Measurements from ENCODE around the gene TBX10. TPM values are rescaled to one million over a fixed set of nuclear protein-coding genes. Genes with fewer than 3 reads are reported as not detected.
"Not testable (repeated sequence)": the region's sequence is repeated elsewhere in the genome, so short reads cannot be mapped to it uniquely, and the experiment has no call there.

The TBX10 gene
- total and polyA plus RNA-seq, 2 experiments from 2014 or later = not detected

DNA sequence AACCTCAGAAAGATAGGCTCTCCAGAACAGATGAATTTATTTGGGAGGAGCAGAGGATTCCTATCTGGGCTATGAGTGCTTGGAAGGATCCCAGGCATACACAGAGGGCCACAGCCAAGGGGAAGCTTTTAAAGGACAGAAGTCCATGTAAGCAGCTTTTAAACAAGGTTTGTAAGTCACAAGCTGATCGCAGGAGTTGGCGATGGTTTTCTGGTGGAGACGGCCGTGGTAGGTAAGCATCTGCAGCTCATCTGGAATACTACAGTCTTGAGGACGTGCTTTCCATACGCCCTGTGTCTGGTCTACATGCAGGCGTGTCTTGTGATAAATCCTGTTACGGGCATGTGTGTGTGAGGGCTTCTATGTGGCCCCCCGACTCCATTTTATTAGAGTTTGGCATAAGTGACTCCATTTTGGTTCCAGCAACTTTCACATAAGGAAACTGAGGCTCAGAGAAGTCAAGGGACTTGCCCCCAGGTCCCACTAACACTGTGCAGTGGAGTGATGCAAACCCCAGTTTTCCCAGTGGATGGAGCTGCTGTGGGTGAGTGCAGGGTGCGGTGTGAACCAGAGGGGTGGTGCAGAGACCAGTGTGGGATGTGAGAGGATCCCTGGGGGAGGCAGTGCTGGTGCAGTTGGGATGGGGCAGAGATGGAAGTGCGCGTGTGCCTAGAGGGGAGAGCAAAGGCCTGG lies 22.7 kb upstream of the TBX10 start:
- Histone ChIP-seq H2AFZ (no peak overlapping the region), H3K27me3 (replicated peaks; ENCODE audit: insufficient read depth) (peaks cover 15% of the 10 kb centered on the region), H4K20me1 (ENCODE audit: insufficient read depth) (no peaks in the 10 kb centered on the region), H3K4me2 (ENCODE audit: unreplicated experiment) (no peak overlapping the region), H3K9ac (no peak overlapping the region), H3K9me3 (ENCODE audit: low read depth) (no peaks in the 10 kb centered on the region), H3F3A (ENCODE audit: insufficient read depth) (peaks cover 5% of the 10 kb centered on the region), H3K4me3 (no peak overlapping the region), H3K4me1 (ENCODE audit: insufficient read depth) (0 out of 2 replicates have a peak, but pooled peaks cover 4% of the 10 kb centered on the region), H3K79me2 (ENCODE audit: insufficient read depth) (no peaks in the 10 kb centered on the region), H3K27ac (no peak overlapping the region), H3K36me3 (ENCODE audit: low read depth) (no peaks in the 10 kb centered on the region), H3K9me2 (ENCODE audit: insufficient read depth) (no peaks in the 10 kb centered on the region)
- no peak for DNase-seq
- WGBS, 2 experiments (ENCODE audit: low coverage in 1 of 2, low lambda C conversion rate in 2 of 2, missing lambda C conversion rate in 2 of 2) = 41 to 43% methylated on average over 12 of the region's 12 CpGs
- no peak for TF ChIP-seq EZH2 (IDR thresholded peaks at IDR 0.05; ENCODE audit: insufficient read depth, poor library complexity, severe bottlenecking)
- in situ Hi-C loops (cut with MboI) = no loop called here

DNA sequence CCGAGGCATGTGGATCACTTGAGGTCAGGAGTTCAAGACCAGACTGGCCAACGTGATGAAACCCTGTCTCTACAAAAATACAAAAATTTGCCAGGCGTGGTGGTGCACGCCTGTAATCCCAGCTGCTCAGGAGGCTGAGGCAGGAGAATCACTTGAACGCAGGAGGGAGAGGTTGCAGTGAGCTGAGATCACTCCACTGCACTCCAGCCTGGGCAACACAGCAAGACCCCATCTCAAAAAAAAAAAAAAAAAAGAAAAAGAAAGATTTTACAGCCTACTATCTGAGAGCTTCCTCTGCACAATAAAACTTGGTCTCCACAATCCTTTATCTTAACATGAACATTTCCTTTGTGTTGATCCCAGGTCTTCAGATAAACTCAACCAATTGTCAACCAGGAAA lies 21.2 kb upstream of the TBX10 start:
- WGBS, 2 experiments (ENCODE audit: low coverage in 1 of 2, low lambda C conversion rate in 2 of 2, missing lambda C conversion rate in 2 of 2) = 34 to 36% methylated on average over 5 of the region's 5 CpGs
- H3K9me2 ChIP-seq (ENCODE audit: insufficient read depth) = not testable (repeated sequence)

DNA sequence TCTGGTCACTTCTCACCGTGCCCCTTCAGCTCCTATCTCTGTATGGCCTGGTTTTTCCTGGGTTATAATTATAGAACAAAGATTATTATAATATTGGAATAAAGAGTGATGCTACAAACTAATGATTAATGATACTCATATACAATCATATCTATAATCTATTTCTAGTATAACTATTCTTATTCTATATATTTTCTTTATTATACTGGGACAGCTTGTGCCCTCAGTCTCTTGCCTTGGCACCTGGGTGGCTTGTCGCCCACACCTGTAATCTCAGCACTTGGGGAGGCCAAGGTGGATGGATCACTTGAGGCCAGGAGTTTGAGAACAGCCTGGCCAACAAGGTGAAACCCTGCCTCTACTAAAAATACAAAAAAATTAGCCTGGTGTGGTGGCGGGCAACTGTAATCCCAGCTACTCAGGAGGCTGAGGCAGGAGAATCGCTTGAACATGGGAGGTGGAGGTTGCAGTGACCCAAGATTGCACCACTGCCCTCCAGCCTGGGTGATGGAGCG lies 20.1 kb upstream of the TBX10 start:
- DNase-seq; H3K4me2 ChIP-seq (ENCODE audit: unreplicated experiment); H3K4me1 ChIP-seq (ENCODE audit: insufficient read depth); H4K20me1 ChIP-seq (ENCODE audit: insufficient read depth); H3F3A ChIP-seq (ENCODE audit: insufficient read depth); H3K36me3 ChIP-seq (ENCODE audit: low read depth); H3K9ac ChIP-seq; in situ Hi-C loops (cut with MboI); H3K27ac ChIP-seq; H2AFZ ChIP-seq; H3K9me3 ChIP-seq (ENCODE audit: low read depth); H3K4me3 ChIP-seq; H3K79me2 ChIP-seq (ENCODE audit: insufficient read depth); H3K9me2 ChIP-seq (ENCODE audit: insufficient read depth): not testable (repeated sequence)
- WGBS, 2 experiments (ENCODE audit: low coverage in 1 of 2, low lambda C conversion rate in 2 of 2, missing lambda C conversion rate in 2 of 2) = 30 to 43% methylated on average over 5 of the region's 5 CpGs
- H3K27me3 ChIP-seq (replicated peaks; ENCODE audit: insufficient read depth) = peaks cover 15% of the 10 kb centered on the region

More for the DNA sequence above, 21.2 kb upstream of the TBX10 start:
- H3K27ac ChIP-seq; H3K4me1 ChIP-seq (ENCODE audit: insufficient read depth); DNase-seq; H3K9ac ChIP-seq; H3K9me3 ChIP-seq (ENCODE audit: low read depth); H3K36me3 ChIP-seq (ENCODE audit: low read depth); H4K20me1 ChIP-seq (ENCODE audit: insufficient read depth); H2AFZ ChIP-seq; H3F3A ChIP-seq (ENCODE audit: insufficient read depth); in situ Hi-C loops (cut with MboI); H3K4me3 ChIP-seq; H3K79me2 ChIP-seq (ENCODE audit: insufficient read depth); H3K4me2 ChIP-seq (ENCODE audit: unreplicated experiment): not testable (repeated sequence)
- H3K27me3 ChIP-seq (replicated peaks; ENCODE audit: insufficient read depth) = peaks cover 15% of the 10 kb centered on the region

DNA sequence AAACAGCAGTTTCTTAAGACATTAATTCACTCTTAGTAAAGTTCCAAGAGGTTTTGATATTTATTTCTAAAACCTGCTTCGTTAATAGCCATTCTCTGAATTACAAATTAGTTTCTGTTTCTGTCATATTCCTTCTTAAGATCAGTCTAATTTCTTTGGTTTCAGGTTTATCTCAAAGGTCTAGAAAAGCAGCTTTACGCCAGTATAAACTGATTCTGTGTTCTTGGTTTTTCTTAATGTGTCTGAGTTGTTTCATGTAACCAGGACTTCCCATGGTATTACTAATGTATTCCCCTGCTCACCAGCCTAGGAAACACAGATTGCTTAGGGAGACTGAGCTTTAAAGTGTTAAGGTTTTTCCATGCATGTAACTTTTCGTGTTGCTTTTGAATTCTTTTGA lies 17.7 kb upstream of the TBX10 start:
- H3K9me3 ChIP-seq (ENCODE audit: low read depth) = no peaks in the 10 kb centered on the region
- H4K20me1 ChIP-seq (ENCODE audit: insufficient read depth) = no peaks in the 10 kb centered on the region
- peaks cover 7% of the 10 kb centered on the region for H3F3A ChIP-seq (ENCODE audit: insufficient read depth)
- H3K36me3 ChIP-seq (ENCODE audit: low read depth) = no peaks in the 10 kb centered on the region
- TF ChIP-seq EZH2 (IDR thresholded peaks at IDR 0.05; ENCODE audit: insufficient read depth, poor library complexity, severe bottlenecking) (no peak), EZH2phosphoT487 (IDR thresholded peaks at IDR 0.05; ENCODE audit: insufficient read depth, low read depth) (no peak)
- 0 out of 2 replicates have a peak, but pooled peaks cover 4% of the 10 kb centered on the region for H3K4me1 ChIP-seq (ENCODE audit: insufficient read depth)
- H3K4me2 ChIP-seq (ENCODE audit: unreplicated experiment) = no peak overlapping the region
- H3K9me2 ChIP-seq (ENCODE audit: insufficient read depth) = no peaks in the 10 kb centered on the region
- in situ Hi-C loops (cut with MboI) = no loop called here
- H3K4me3 ChIP-seq = no peak overlapping the region
- no peaks in the 10 kb centered on the region for H3K79me2 ChIP-seq (ENCODE audit: insufficient read depth)
- H2AFZ ChIP-seq = no peak overlapping the region
- no peak overlapping the region for H3K27ac ChIP-seq
- no peak for DNase-seq
- peaks cover 19% of the 10 kb centered on the region for H3K27me3 ChIP-seq (replicated peaks; ENCODE audit: insufficient read depth)
- H3K9ac ChIP-seq = no peak overlapping the region
- 15 to 22% methylated on average over 3 of the region's 3 CpGs for WGBS, 2 experiments (ENCODE audit: low coverage in 1 of 2, low lambda C conversion rate in 2 of 2, missing lambda C conversion rate in 2 of 2)
